ENCODE data around the gene COX8C. TPM values are rescaled to one million over a fixed set of nuclear protein-coding genes. Genes with fewer than 3 reads are reported as not detected.

COX8C gene
- polyA plus RNA-seq, 1 donor from 2014 or later = not detected

GRCh38 chr14:93315575-93315974 lies 31.4 kb upstream of the COX8C start:
- H3K27ac ChIP-seq (ENCODE audit: low read length) = no peak overlapping the region
- H3K27me3 ChIP-seq (ENCODE audit: insufficient read depth, low read depth, low read length) = no peaks in the 10 kb centered on the region
- TF ChIP-seq CTCF (IDR thresholded peaks at IDR 0.05; ENCODE audit: poor library complexity, severe bottlenecking) (no peak), SMC3 (conservative IDR thresholded peaks at IDR 0.05; ENCODE audit: poor library complexity) (no peak), EZH2 (IDR thresholded peaks at IDR 0.05; ENCODE audit: borderline replicate concordance, insufficient read depth, low read length, poor library complexity, severe bottlenecking) (no peak)
- no peak overlapping the region for H3K9ac ChIP-seq (ENCODE audit: low read length)
- H3K9me2 ChIP-seq (ENCODE audit: insufficient read depth, low read length) = no peaks in the 10 kb centered on the region
- H3K4me3 ChIP-seq (ENCODE audit: low read length) = no peak overlapping the region
- H3K4me2 ChIP-seq (ENCODE audit: low read length) = no peak overlapping the region
- H4K20me1 ChIP-seq (ENCODE audit: insufficient read depth) = no peaks in the 10 kb centered on the region
- H3F3A ChIP-seq (ENCODE audit: insufficient read depth, low read length, poor library complexity, severe bottlenecking) = no peaks in the 10 kb centered on the region
- H2AFZ ChIP-seq (ENCODE audit: low read depth, low read length) = no peak overlapping the region
- H3K79me2 ChIP-seq (replicated peaks; ENCODE audit: insufficient read depth, low read length) = peaks cover 19% of the 10 kb centered on the region
- no peaks in the 10 kb centered on the region for H3K9me3 ChIP-seq (ENCODE audit: low read length)
- no peaks in the 10 kb centered on the region for H3K36me3 ChIP-seq (ENCODE audit: insufficient read depth, low read length)

GRCh38 chr14:93316716-93317115 lies 30.3 kb upstream of the COX8C start:
- TF ChIP-seq MXI1 (conservative IDR thresholded peaks at IDR 0.05; ENCODE audit: poor library complexity, severe bottlenecking) (no peak), CTCF (IDR thresholded peaks at IDR 0.05; ENCODE audit: poor library complexity, severe bottlenecking) (no peak), RAD21 (conservative IDR thresholded peaks at IDR 0.05) (no peak), REST (IDR thresholded peaks at IDR 0.05; ENCODE audit: borderline replicate concordance) (no peak), EZH2 (IDR thresholded peaks at IDR 0.05; ENCODE audit: borderline replicate concordance, insufficient read depth, low read length, poor library complexity, severe bottlenecking) (no peak)
- H3K4me3 ChIP-seq (ENCODE audit: low read length) = no peak overlapping the region
- H3K79me2 ChIP-seq (replicated peaks; ENCODE audit: insufficient read depth, low read length) = peaks cover 17% of the 10 kb centered on the region
- no peak overlapping the region for H3K4me2 ChIP-seq (ENCODE audit: low read length)
- H3K9me3 ChIP-seq (ENCODE audit: low read length) = no peaks in the 10 kb centered on the region
- no peaks in the 10 kb centered on the region for H3K9me2 ChIP-seq (ENCODE audit: insufficient read depth, low read length)
- no peaks in the 10 kb centered on the region for H3K36me3 ChIP-seq (ENCODE audit: insufficient read depth, low read length)
- H3K27ac ChIP-seq (ENCODE audit: low read length) = no peak overlapping the region
- no peak overlapping the region for H2AFZ ChIP-seq (ENCODE audit: low read depth, low read length)
- H3K9ac ChIP-seq (ENCODE audit: low read length) = no peak overlapping the region
- H4K20me1 ChIP-seq (ENCODE audit: insufficient read depth) = no peaks in the 10 kb centered on the region
- H3F3A ChIP-seq (ENCODE audit: insufficient read depth, low read length, poor library complexity, severe bottlenecking) = no peaks in the 10 kb centered on the region
- H3K27me3 ChIP-seq (ENCODE audit: insufficient read depth, low read depth, low read length) = no peaks in the 10 kb centered on the region
